Natural killer cell (primary cell): ENCODE data around the gene HACL1. TPM values are rescaled to one million over a fixed set of nuclear protein-coding genes. Genes with fewer than 3 reads are reported as not detected.

ENCODE experiments used
- ATAC-seq, 3 donors: fragments of 150-1000 bp in 2 of 3; fragments of 200-7000 bp in 1 of 3; cut with Tn5 transposase; 1 replicate in 1 of 3; 2 replicates in 2 of 3; pipeline ENCODE4 v1.10.0; 2021; ENCODE audit warnings: mild to moderate bottlenecking in 2 of 3, moderate library complexity in 2 of 3
- DNase-seq, 2 donors: peaks; one replicate each; pipeline versions ENCODE4 v3.0.0 to v3.0.0-alpha.2; 2013 to 2021; ENCODE audit warnings: mixed read lengths in 1 of 2
- H3K27ac ChIP-seq: one replicate; pipeline ENCODE4 v1.5.1; 2013; ENCODE audit warnings: mild to moderate bottlenecking, low read length
- H3K27me3 ChIP-seq: one replicate; pipeline ENCODE4 v1.6.1; 2013; ENCODE audit warnings: low read length; ENCODE audit not compliant: control insufficient read depth, insufficient read depth
- H3K36me3 ChIP-seq: one replicate; pipeline ENCODE4 v1.6.1; 2013; ENCODE audit warnings: low read length; ENCODE audit not compliant: control insufficient read depth, insufficient read depth
- H3K4me1 ChIP-seq: one replicate; pipeline ENCODE4 v1.6.1; 2013; ENCODE audit warnings: low read length; ENCODE audit not compliant: control insufficient read depth, insufficient read depth
- H3K4me3 ChIP-seq: one replicate; pipeline ENCODE4 v1.5.1; 2013; ENCODE audit warnings: low read length
- H3K9me3 ChIP-seq: one replicate; pipeline ENCODE4 v1.6.1; 2013; ENCODE audit warnings: low read length; ENCODE audit not compliant: control insufficient read depth, insufficient read depth
- H3K27ac Mint-ChIP-seq, 2 donors: one replicate each; pipeline ENCODE4 v1.8.0; 2022; ENCODE audit warnings: mild to moderate bottlenecking in 2 of 2, mixed read lengths in 2 of 2, moderate library complexity in 1 of 2
- H3K27me3 Mint-ChIP-seq, 2 donors: one replicate each; pipeline ENCODE4 v1.8.0; 2022; ENCODE audit warnings: low read depth in 2 of 2, mixed read lengths in 2 of 2
- H3K36me3 Mint-ChIP-seq: one replicate; pipeline ENCODE4 v1.8.0; 2022; ENCODE audit warnings: mixed read lengths
- H3K4me1 Mint-ChIP-seq, 2 donors: one replicate each; pipeline ENCODE4 v1.8.0; 2022; ENCODE audit warnings: mixed read lengths in 2 of 2
- H3K4me3 Mint-ChIP-seq: one replicate; pipeline ENCODE4 v1.8.0; 2022; ENCODE audit warnings: mild to moderate bottlenecking, moderate library complexity, mixed read lengths
- H3K9me3 Mint-ChIP-seq, 2 donors: one replicate each; pipeline ENCODE4 v1.8.0; 2022; ENCODE audit warnings: mixed read lengths in 2 of 2
- CTCF ChIP-seq: fragments of 200-600 bp; IDR thresholded peaks from one replicate; pipeline ENCODE4 v1.8.0; 2022; ENCODE audit warnings: antibody characterized with exemption
- WGBS: methylation state at CpG from one replicate; pipeline ENCODE4 v1.1.7; 2013; ENCODE audit warnings: missing lambda C conversion rate; ENCODE audit not compliant: insufficient coverage; 5-methylcytosine and 5-hydroxymethylcytosine counted together
- intact Hi-C: fragments of 100-400 bp; cut with micrococcal nuclease; formaldehyde crosslinking; loops from one replicate; pipeline ENCODE4 v1.14.2; 2022
- total RNA-seq, 4 donors: library from RNA; stranded (reverse); fragments of 120-200 nt in 1 of 4; gene quantifications; one replicate each; pipeline versions ENCODE4 v1.2.3 to v1.2.4, GENCODE V29; 2013 to 2022

HACL1 gene
- total RNA-seq, 3 donors from 2014 or later (not counting 1 experiment from before 2014, with no cell fraction given), result 36.7 to 39.8 (median 37.3) TPM

GRCh38 chr3:15528854-15529537 is 72.4 kb downstream of the HACL1 start:
- H3K4me1 Mint-ChIP-seq, result peaks cover 33 to 34% of the 10 kb centered on the region in 2 donors
- H3K27ac Mint-ChIP-seq, result peak overlapping the region; percentile 49 to 68
- H3K27ac ChIP-seq, result peak overlapping the region; percentile 65
- peak overlapping the region; percentile 49 for H3K4me3 Mint-ChIP-seq
- DNase-seq (peak in 1 of 2 donors; percentile 13), ATAC-seq (peak; percentile 71 to 91 (median 86))
- H3K4me1 ChIP-seq, result peaks cover 41% of the 10 kb centered on the region
- intact Hi-C loops, result no loop called here
- no peaks in the 10 kb centered on the region for H3K9me3 ChIP-seq
- H3K4me3 ChIP-seq, result no peak overlapping the region
- 74% methylated on average over 4 of the region's 4 CpGs for WGBS
- no peaks in the 10 kb centered on the region for H3K27me3 Mint-ChIP-seq
- H3K36me3 ChIP-seq, result no peaks in the 10 kb centered on the region
- H3K27me3 ChIP-seq, result no peaks in the 10 kb centered on the region
- H3K36me3 Mint-ChIP-seq, result no peaks in the 10 kb centered on the region
- TF ChIP-seq CTCF, result no peak
- no peaks in the 10 kb centered on the region for H3K9me3 Mint-ChIP-seq

- Mint-ChIP-seq H3K27me3 (no peaks in the 10 kb centered on the region), H3K9me3 (no peaks in the 10 kb centered on the region), H3K4me1 (peaks cover 49% of the 10 kb centered on the region in 2 donors), H3K27ac (peak overlapping the region; percentile 31 to 49), H3K36me3 (no peaks in the 10 kb centered on the region), H3K4me3 (no peak overlapping the region)
- no peak for ATAC-seq
- peaks cover 50% of the 10 kb centered on the region for H3K4me1 ChIP-seq
- intact Hi-C loops, result no loop called here
- no peak overlapping the region for H3K27ac ChIP-seq
- no peaks in the 10 kb centered on the region for H3K9me3 ChIP-seq
- H3K4me3 ChIP-seq, result no peak overlapping the region
- DNase-seq, result no peak
- TF ChIP-seq CTCF, result no peak
- no peaks in the 10 kb centered on the region for H3K36me3 ChIP-seq
- H3K27me3 ChIP-seq, result no peaks in the 10 kb centered on the region
- WGBS, result 92% methylated on average over 3 of the region's 4 CpGs
These were observed 74.3 kb downstream of the HACL1 start for GRCh38 chr3:15527031-15527459.

- Histone ChIP-seq H3K36me3 (no peaks in the 10 kb centered on the region), H3K4me1 (peaks cover 53% of the 10 kb centered on the region), H3K9me3 (no peaks in the 10 kb centered on the region), H3K27ac (no peak overlapping the region), H3K4me3 (no peak overlapping the region), H3K27me3 (no peaks in the 10 kb centered on the region)
- H3K9me3 Mint-ChIP-seq, result no peaks in the 10 kb centered on the region
- peaks cover 51 to 52% of the 10 kb centered on the region in 2 donors for H3K4me1 Mint-ChIP-seq
- DNase-seq (no peak), ATAC-seq (no peak)
- intact Hi-C loops, result no loop called here
- no peak for TF ChIP-seq CTCF
- H3K27ac Mint-ChIP-seq, result no peak overlapping the region
- no peaks in the 10 kb centered on the region for H3K36me3 Mint-ChIP-seq
- no peaks in the 10 kb centered on the region for H3K27me3 Mint-ChIP-seq
- WGBS, result no CpG with 5 or more reads among the region's 1 CpG
- H3K4me3 Mint-ChIP-seq, result no peak overlapping the region
These were observed 75.6 kb downstream of the HACL1 start for GRCh38 chr3:15525790-15526189.
